NOMO-1 treated with dmso at 0.1 percent for 144 hours (cell line): ENCODE measurements around the gene HEMK1.

Experiments used
- DNase-seq: peaks from one replicate; lab custom pipeline; 2025; ENCODE audit not compliant: unreplicated experiment; lab: John Stamatoyannopoulos, UW

HEMK1 gene

DNA sequence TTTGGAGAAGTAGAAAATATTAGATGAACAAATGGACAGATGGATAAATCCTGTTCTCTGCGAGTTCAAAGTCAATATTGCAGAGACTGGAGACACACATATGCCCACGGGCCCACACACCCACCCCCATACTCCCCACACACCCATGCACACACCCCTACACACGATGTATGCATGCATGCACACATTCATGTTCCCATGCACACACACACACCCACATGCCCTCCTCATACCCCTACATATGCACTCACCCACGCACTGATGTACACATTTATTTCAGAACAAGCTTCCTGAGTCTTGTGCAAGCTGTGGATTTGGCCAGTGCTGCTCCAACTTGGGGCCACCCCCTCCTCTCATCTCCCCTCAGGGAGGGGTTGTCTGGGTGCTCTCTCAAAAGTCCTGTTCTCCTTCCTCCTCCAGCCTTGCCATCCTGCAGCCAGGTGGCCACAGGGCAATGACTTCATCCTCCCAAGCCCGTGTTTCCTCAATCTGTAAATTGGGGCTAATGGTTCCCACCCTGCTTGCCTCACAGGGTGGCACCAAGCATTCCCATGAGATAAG, 64.0 kb downstream of the HEMK1 start:
- no peak for DNase-seq

DNA sequence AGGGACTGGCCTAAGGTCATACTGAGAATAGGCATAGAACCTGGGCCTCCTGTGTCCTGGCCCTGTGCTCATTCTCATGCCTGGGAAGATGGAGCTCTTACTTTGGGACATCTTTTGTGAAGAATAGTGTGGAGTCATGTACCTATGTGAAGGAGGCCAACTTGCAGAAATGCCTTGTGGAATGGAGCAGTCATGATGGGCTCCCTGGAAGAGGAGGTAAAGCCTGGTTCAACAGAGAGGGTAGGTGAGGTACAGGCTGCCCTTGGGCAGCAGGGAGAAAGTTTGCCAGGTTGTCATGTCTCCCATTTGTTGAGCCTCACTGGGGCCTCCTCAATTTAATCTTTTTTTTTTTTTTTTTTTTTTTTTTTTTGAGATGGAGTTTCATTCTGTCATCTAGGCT, 65.7 kb downstream of the HEMK1 start:
- DNase-seq = no peak

DNA sequence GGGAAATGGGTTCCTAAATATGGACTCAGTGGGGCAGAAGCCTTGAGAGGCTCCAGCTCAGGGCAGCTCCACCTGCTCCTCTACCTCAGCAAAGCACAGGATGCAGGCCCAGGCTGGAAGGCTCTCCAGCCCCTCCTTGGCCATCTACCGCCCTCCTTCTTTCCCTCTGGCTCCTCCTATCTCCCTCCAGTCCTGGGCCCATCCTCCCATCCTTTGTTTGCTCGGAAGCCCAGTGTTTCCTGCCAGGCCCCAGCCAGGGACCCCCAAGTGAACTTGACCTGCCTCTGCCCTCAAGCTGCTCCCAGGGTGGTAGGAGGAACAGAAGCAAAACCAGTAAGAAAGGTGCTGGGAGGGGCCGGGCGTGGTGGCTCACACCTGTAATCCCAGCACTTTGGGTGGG, 67.7 kb downstream of the HEMK1 start:
- DNase-seq = no peak

DNA sequence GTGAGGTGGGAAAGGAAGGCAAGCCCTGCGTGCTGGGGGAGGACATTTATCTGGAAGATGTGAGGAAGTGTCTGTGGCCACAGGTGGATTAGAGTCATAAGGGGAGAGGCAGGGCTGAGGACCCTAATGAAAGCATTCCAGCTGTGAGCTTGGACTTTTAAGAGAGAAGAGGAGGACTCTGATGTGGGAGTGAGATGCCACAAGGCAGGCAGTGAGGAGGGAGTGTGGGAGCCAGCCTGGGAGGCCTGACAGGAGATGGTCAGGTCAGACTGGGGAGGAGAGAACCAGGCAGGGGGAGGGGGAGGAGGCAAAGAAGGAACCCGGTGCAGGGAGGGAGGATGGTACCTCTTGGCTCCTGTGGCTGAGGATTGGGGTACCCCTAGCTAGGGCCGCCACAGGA, 68.6 kb downstream of the HEMK1 start:
- no peak for DNase-seq

DNA sequence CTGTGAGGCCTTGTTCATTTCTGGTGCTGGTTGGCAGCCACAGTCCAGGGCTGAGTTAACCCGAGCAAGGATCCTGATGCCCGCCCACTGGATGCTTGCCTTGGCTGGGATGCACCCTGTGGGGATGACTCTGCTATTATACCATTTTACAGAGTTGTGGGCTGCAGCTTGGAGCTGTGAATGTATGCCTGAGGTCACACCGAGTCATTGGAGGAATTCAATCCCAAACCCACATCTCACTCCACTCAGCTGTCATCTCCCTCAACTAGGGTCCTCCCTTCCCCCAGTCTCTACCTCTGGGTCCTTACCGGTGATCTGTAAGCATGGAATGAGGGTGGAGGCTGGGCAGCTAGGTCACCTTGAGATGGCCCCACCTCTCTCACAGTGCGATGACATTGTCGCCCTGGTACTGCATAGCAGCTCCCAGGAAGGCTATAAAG, 69.8 kb downstream of the HEMK1 start:
- no peak for DNase-seq

DNA sequence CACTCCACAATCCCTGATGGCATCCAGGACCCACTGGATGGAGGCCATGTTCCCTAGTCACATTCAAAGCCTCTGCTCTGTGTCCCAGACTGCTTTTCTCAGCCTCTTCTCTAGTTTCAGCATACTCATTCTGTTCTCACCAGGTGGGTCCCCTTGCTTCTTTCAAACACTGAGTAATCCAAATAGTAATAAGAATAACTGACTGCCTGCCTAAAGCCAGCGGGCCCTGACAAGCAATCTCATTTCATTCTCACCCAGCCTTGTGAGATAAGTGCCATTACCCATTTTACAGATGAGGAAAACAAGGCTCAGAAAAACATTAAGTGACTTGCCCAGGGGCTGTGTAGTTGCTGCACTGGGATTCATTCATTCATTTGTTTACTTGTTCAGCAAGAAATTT, 73.1 kb downstream of the HEMK1 start:
- no peak for DNase-seq

DNA sequence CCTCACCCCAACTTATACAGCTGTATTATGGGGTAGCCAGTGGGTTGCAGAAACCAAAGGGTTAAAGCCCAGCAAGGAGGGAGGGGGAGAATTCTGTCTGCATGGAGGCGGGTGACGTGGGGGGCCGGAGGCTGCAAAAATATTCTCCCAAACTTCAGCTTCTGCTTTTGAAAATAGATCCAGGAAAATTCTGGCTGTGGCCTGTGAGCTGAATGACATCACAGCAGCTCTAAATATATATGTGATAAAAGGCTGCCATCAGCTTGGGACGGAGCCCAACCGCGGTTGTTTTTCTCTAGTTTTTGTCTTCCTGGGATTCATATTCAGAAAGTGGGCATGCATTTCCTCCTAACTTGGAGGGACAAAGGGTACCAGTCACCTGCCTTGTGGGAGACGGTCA, 75.2 kb downstream of the HEMK1 start:
- DNase-seq = no peak

DNA sequence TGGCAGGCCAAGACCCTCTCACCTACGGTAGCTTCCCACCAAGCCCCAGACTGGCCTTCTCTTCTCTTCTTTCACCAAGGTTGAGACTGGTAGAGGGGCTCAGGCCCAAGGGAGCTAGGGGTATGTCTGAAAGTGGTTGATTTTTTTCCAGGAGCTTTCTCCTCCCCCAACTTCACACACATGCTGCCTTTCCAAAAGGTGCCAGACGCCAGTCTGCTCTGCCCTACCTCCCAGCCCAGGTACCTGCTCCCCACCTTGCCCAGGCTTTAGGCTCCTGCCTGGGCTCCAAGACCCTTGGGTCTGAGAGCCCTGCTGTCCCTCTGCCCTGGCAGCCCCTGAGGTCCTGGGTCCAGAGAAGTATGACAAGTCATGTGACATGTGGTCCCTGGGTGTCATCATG, 76.1 kb downstream of the HEMK1 start:
- no peak for DNase-seq
